ENCODE measurements around the gene MYOT. TPM values are rescaled to one million over a fixed set of nuclear protein-coding genes. Genes with fewer than 3 reads are reported as not detected.

MYOT gene
- total RNA-seq, 1 donor from 2014 or later, result 5.4 TPM

- no peaks in the 10 kb centered on the region for H3K9me3 ChIP-seq
Observed at GRCh38 chr5:137826067-137826466, 41.6 kb upstream of the MYOT start.

GRCh38 chr5:137828180-137828579 lies 39.5 kb upstream of the MYOT start:
- intact Hi-C loops (cut with DNase I), result no loop called here
- peaks cover 16% of the 10 kb centered on the region for H3K4me1 ChIP-seq
- H3K9me3 ChIP-seq, result no peaks in the 10 kb centered on the region
- no peaks in the 10 kb centered on the region for H3K36me3 ChIP-seq
- H3K27ac ChIP-seq, result no peak overlapping the region
- TF ChIP-seq CTCF (IDR thresholded peaks at IDR 0.05) (no peak), POLR2A (IDR thresholded peaks at IDR 0.05) (no peak), POLR2AphosphoS5 (IDR thresholded peaks at IDR 0.05; ENCODE audit: insufficient read depth in 1 of 2, low read depth in 1 of 2) (no peak)
- no peak overlapping the region for H3K4me3 ChIP-seq
- H3K27me3 ChIP-seq, result no peaks in the 10 kb centered on the region
- no peak for DNase-seq (ENCODE audit: extremely low spot score in 2 of 2)

More at GRCh38 chr5:137826067-137826466, 41.6 kb upstream of the MYOT start:
- Histone ChIP-seq H3K36me3 (no peaks in the 10 kb centered on the region), H3K4me3 (no peak overlapping the region), H3K27ac (no peak overlapping the region), H3K4me1 (no peaks in the 10 kb centered on the region), H3K27me3 (no peaks in the 10 kb centered on the region)
- intact Hi-C loops (cut with DNase I), result no loop called here
- DNase-seq (ENCODE audit: extremely low spot score in 2 of 2), result no peak
- TF ChIP-seq CTCF (IDR thresholded peaks at IDR 0.05) (no peak), POLR2A (IDR thresholded peaks at IDR 0.05) (no peak), POLR2AphosphoS5 (IDR thresholded peaks at IDR 0.05; ENCODE audit: insufficient read depth in 1 of 2, low read depth in 1 of 2) (no peak)

GRCh38 chr5:137828664-137829063 lies 39.0 kb upstream of the MYOT start:
- no peaks in the 10 kb centered on the region for H3K9me3 ChIP-seq
- peaks cover 16% of the 10 kb centered on the region for H3K4me1 ChIP-seq
- no peak for DNase-seq (ENCODE audit: extremely low spot score in 2 of 2)
- no peak for TF ChIP-seq POLR2A (IDR thresholded peaks at IDR 0.05)
- no peak for TF ChIP-seq POLR2AphosphoS5 (IDR thresholded peaks at IDR 0.05; ENCODE audit: insufficient read depth in 1 of 2, low read depth in 1 of 2)
- TF ChIP-seq CTCF (IDR thresholded peaks at IDR 0.05), result no peak
- no peak overlapping the region for H3K4me3 ChIP-seq
- H3K36me3 ChIP-seq, result no peaks in the 10 kb centered on the region
- H3K27me3 ChIP-seq, result no peaks in the 10 kb centered on the region
- H3K27ac ChIP-seq, result no peak overlapping the region
- intact Hi-C loops (cut with DNase I), result no loop called here

- intact Hi-C loops (cut with DNase I), result no loop called here
- Histone ChIP-seq H3K27ac (no peak overlapping the region), H3K27me3 (no peaks in the 10 kb centered on the region), H3K4me3 (no peak overlapping the region), H3K9me3 (no peaks in the 10 kb centered on the region), H3K4me1 (peaks cover 18% of the 10 kb centered on the region), H3K36me3 (no peaks in the 10 kb centered on the region)
- TF ChIP-seq POLR2A (IDR thresholded peaks at IDR 0.05) (no peak), POLR2AphosphoS5 (IDR thresholded peaks at IDR 0.05; ENCODE audit: insufficient read depth in 1 of 2, low read depth in 1 of 2) (no peak), CTCF (IDR thresholded peaks at IDR 0.05) (no peak)
- no peak for DNase-seq (ENCODE audit: extremely low spot score in 2 of 2)
Observed at GRCh38 chr5:137831105-137831504, 36.6 kb upstream of the MYOT start.

- Histone ChIP-seq H3K9me3 (no peaks in the 10 kb centered on the region), H3K27ac (no peak overlapping the region), H3K4me3 (no peak overlapping the region), H3K36me3 (no peaks in the 10 kb centered on the region), H3K27me3 (no peaks in the 10 kb centered on the region), H3K4me1 (peaks cover 23% of the 10 kb centered on the region)
- TF ChIP-seq CTCF (IDR thresholded peaks at IDR 0.05), result no peak
- no peak for TF ChIP-seq POLR2A (IDR thresholded peaks at IDR 0.05)
- no peak for TF ChIP-seq POLR2AphosphoS5 (IDR thresholded peaks at IDR 0.05; ENCODE audit: insufficient read depth in 1 of 2, low read depth in 1 of 2)
- intact Hi-C loops (cut with DNase I), result no loop called here
- no peak for DNase-seq (ENCODE audit: extremely low spot score in 2 of 2)
Observed at GRCh38 chr5:137831526-137831925, 36.1 kb upstream of the MYOT start.
